Measurements from ENCODE around the gene CNTN1. TPM values are rescaled to one million over a fixed set of nuclear protein-coding genes. Genes with fewer than 3 reads are reported as not detected.

CNTN1 gene
- total and polyA plus RNA-seq, 2 experiments from 2014 or later: 0.58 to 2.4 TPM

- Histone ChIP-seq H3K27me3 (no peaks in the 10 kb centered on the region), H3K4me1 (ENCODE audit: insufficient read depth) (no peaks in the 10 kb centered on the region), H3K36me3 (replicated peaks; ENCODE audit: insufficient read depth, low read depth) (no peaks in the 10 kb centered on the region), H3K4me3 (no peak overlapping the region), H4K20me1 (ENCODE audit: insufficient read depth, poor library complexity, severe bottlenecking) (no peaks in the 10 kb centered on the region), H3K9me2 (replicated peaks; ENCODE audit: insufficient read depth) (no peaks in the 10 kb centered on the region), H3K4me2 (no peak overlapping the region), H2AFZ (no peak overlapping the region), H3K79me2 (no peaks in the 10 kb centered on the region), H3K27ac (no peak overlapping the region), H3K9me3 (ENCODE audit: low read depth) (no peaks in the 10 kb centered on the region)
- no peak for TF ChIP-seq EZH2 (IDR thresholded peaks at IDR 0.05; ENCODE audit: borderline replicate concordance)
- TF ChIP-seq EZH2phosphoT487 (IDR thresholded peaks at IDR 0.05; ENCODE audit: low read depth, severe bottlenecking, unreplicated experiment): no peak
- TF ChIP-seq, protein P1, sequence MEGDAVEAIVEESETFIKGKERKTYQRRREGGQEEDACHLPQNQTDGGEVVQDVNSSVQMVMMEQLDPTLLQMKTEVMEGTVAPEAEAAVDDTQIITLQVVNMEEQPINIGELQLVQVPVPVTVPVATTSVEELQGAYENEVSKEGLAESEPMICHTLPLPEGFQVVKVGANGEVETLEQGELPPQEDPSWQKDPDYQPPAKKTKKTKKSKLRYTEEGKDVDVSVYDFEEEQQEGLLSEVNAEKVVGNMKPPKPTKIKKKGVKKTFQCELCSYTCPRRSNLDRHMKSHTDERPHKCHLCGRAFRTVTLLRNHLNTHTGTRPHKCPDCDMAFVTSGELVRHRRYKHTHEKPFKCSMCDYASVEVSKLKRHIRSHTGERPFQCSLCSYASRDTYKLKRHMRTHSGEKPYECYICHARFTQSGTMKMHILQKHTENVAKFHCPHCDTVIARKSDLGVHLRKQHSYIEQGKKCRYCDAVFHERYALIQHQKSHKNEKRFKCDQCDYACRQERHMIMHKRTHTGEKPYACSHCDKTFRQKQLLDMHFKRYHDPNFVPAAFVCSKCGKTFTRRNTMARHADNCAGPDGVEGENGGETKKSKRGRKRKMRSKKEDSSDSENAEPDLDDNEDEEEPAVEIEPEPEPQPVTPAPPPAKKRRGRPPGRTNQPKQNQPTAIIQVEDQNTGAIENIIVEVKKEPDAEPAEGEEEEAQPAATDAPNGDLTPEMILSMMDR (IDR thresholded peaks at IDR 0.05; ENCODE audit: poor library complexity): no peak
- no peak for DNase-seq (ENCODE audit: low spot score)
Measured at GRCh38 chr12:40716037-40716436, 23.8 kb downstream of the CNTN1 start.

DNA sequence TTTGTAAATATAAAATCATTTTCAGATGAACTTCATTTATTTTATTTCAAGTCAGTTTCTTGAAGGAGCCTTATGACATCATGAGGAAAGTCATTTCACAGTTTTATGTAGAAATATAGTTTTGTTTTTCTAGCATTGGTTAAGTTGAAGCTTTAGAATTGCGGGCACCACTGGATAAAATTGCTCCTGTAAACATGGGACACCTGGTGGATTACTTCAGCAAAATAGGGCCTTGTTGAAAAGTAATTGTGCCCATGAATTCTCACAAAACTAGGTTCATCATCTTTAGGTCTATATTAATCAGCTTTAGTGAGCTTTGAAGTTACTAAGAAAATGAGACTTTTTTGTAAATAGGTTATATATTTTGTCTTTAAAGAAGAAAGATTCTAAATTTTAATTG lies 25.3 kb downstream of the CNTN1 start:
- Histone ChIP-seq H3K27me3 (no peaks in the 10 kb centered on the region), H2AFZ (no peak overlapping the region), H3K9me3 (ENCODE audit: low read depth) (no peaks in the 10 kb centered on the region), H3K4me1 (ENCODE audit: insufficient read depth) (no peaks in the 10 kb centered on the region), H3K9me2 (replicated peaks; ENCODE audit: insufficient read depth) (no peaks in the 10 kb centered on the region), H3K27ac (no peak overlapping the region), H3K4me2 (no peak overlapping the region), H3K79me2 (no peaks in the 10 kb centered on the region), H4K20me1 (ENCODE audit: insufficient read depth, poor library complexity, severe bottlenecking) (no peaks in the 10 kb centered on the region), H3K4me3 (no peak overlapping the region), H3K36me3 (replicated peaks; ENCODE audit: insufficient read depth, low read depth) (no peaks in the 10 kb centered on the region)
- 94% methylated on average over 1 of the region's 1 CpG for WGBS (ENCODE audit: low lambda C conversion rate, missing lambda C conversion rate)
- DNase-seq (ENCODE audit: low spot score): no peak
- TF ChIP-seq EZH2 (IDR thresholded peaks at IDR 0.05; ENCODE audit: borderline replicate concordance) (no peak), EZH2phosphoT487 (IDR thresholded peaks at IDR 0.05; ENCODE audit: low read depth, severe bottlenecking, unreplicated experiment) (no peak)
- TF ChIP-seq, protein P1 (IDR thresholded peaks at IDR 0.05; ENCODE audit: poor library complexity): no peak

DNA sequence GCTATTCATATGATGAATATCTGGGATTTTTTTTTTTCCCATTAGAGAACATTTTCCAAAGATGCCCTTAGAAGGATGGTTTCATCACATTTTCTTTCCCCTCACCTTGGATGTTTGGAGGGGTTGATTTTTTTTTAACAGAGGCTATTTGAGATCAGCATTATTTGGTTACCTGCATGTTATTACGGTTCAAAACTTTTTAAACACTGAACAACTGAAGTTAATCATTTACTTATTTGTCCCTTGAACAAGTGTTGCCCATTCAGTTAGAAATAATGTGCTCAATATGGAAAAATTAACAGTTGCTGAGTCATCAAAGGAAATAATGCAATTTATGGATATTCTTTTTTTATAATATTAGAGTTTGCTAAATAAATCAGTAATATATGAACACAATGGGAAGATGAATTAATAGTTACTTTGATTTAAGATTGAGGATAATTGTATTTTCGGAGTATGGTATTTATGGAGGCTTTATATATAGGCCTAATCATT lies 26.7 kb downstream of the CNTN1 start:
- Histone ChIP-seq H3K79me2 (no peaks in the 10 kb centered on the region), H2AFZ (no peak overlapping the region), H3K9me3 (ENCODE audit: low read depth) (no peaks in the 10 kb centered on the region), H3K4me3 (no peak overlapping the region), H3K4me1 (ENCODE audit: insufficient read depth) (no peaks in the 10 kb centered on the region), H3K36me3 (replicated peaks; ENCODE audit: insufficient read depth, low read depth) (no peaks in the 10 kb centered on the region), H3K4me2 (no peak overlapping the region), H3K27ac (no peak overlapping the region), H4K20me1 (ENCODE audit: insufficient read depth, poor library complexity, severe bottlenecking) (no peaks in the 10 kb centered on the region), H3K9me2 (replicated peaks; ENCODE audit: insufficient read depth) (no peaks in the 10 kb centered on the region), H3K27me3 (no peaks in the 10 kb centered on the region)
- 87% methylated on average over 2 of the region's 2 CpGs for WGBS (ENCODE audit: low lambda C conversion rate, missing lambda C conversion rate)
- DNase-seq (ENCODE audit: low spot score): no peak
- TF ChIP-seq, protein P1 (IDR thresholded peaks at IDR 0.05; ENCODE audit: poor library complexity): no peak
- TF ChIP-seq EZH2 (IDR thresholded peaks at IDR 0.05; ENCODE audit: borderline replicate concordance) (no peak), EZH2phosphoT487 (IDR thresholded peaks at IDR 0.05; ENCODE audit: low read depth, severe bottlenecking, unreplicated experiment) (no peak)

DNA sequence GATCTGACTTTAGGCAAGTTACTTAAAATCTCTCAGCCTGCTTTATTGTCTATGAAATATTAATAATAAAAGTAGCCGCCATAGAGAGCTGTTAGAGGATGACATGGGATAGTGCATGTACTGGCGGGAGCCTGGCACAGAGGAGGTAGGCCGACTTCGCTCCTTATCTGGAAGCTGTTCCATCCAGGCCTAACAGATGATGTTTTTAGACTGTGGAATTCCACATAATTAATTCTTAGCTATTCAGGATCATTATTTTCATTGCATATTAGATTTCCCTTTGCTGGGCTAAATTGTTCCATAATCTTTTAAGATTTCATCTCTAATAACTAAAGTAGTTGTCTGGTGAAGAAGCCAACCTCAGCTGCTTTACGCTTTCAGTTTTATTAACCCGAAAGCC lies 30.8 kb downstream of the CNTN1 start:
- TF ChIP-seq EZH2phosphoT487 (IDR thresholded peaks at IDR 0.05; ENCODE audit: low read depth, severe bottlenecking, unreplicated experiment): no peak
- TF ChIP-seq, protein P1 (IDR thresholded peaks at IDR 0.05; ENCODE audit: poor library complexity): no peak
- no peak for TF ChIP-seq EZH2 (IDR thresholded peaks at IDR 0.05; ENCODE audit: borderline replicate concordance)
- Histone ChIP-seq H4K20me1 (ENCODE audit: insufficient read depth, poor library complexity, severe bottlenecking) (no peaks in the 10 kb centered on the region), H3K79me2 (no peaks in the 10 kb centered on the region), H3K9me3 (ENCODE audit: low read depth) (no peaks in the 10 kb centered on the region), H3K27ac (no peak overlapping the region), H3K4me1 (ENCODE audit: insufficient read depth) (no peaks in the 10 kb centered on the region), H3K9me2 (replicated peaks; ENCODE audit: insufficient read depth) (no peaks in the 10 kb centered on the region), H3K27me3 (no peaks in the 10 kb centered on the region), H3K4me2 (no peak overlapping the region), H3K4me3 (no peak overlapping the region), H2AFZ (no peak overlapping the region), H3K36me3 (replicated peaks; ENCODE audit: insufficient read depth, low read depth) (no peaks in the 10 kb centered on the region)
- DNase-seq (ENCODE audit: low spot score): no peak
- WGBS (ENCODE audit: low lambda C conversion rate, missing lambda C conversion rate): 94% methylated on average over 6 of the region's 6 CpGs

Data from hepatocyte (in vitro differentiated cells).